B cell (primary cell): ENCODE results near the gene CYBB. TPM values are rescaled to one million over a fixed set of nuclear protein-coding genes. Genes with fewer than 3 reads are reported as not detected.

Experiments used
- ATAC-seq: fragments of 200-7000 bp; cut with Tn5 transposase; one replicate; pipeline ENCODE4 v1.10.0; 2021; ENCODE audit warnings: low read depth, mild to moderate bottlenecking, moderate number of reproducible peaks, moderate library complexity
- CTCF ChIA-PET: fragments of 350-600 bp; sonication (Branson Sonifier 250); formaldehyde crosslinking; loops from one replicate; lab custom pipeline; 2021; ENCODE audit warnings: antibody characterized with exemption, inconsistent platforms; lab: Charles Lee
- POLR2A ChIA-PET: fragments of 350-600 bp; sonication (Branson Sonifier 250); formaldehyde crosslinking; loops from one replicate; lab custom pipeline; 2021; ENCODE audit warnings: antibody characterized with exemption; lab: Charles Lee
- DNase-seq: peaks from one replicate; pipeline ENCODE4 v3.0.0; 2013
- H2AFZ ChIP-seq: 2 replicates; pipeline ENCODE4 v1.6.1; 2012; ENCODE audit warnings: mild to moderate bottlenecking, low read depth, low read length; ENCODE audit not compliant: insufficient read depth, poor library complexity, severe bottlenecking
- H3K27ac ChIP-seq, 2 donors: 1 replicate in 1 of 2; 2 replicates in 1 of 2; pipeline ENCODE4 v1.5.1; 2012 to 2013; ENCODE audit warnings: low read length in 2 of 2, mild to moderate bottlenecking in 2 of 2, moderate library complexity in 1 of 2
- H3K27me3 ChIP-seq, 4 experiments: fragments of 200-600 bp in 1 of 4; sonication (generic) in 1 of 4; replicated peaks in 1 of 4; 1 replicate in 2 of 4; 2 replicates in 2 of 4; pipeline versions ENCODE4 v1.6.1 to v1.7.0; 2013 to 2016; ENCODE audit warnings: low read length in 3 of 4, mild to moderate bottlenecking in 2 of 4, mixed read lengths in 1 of 4, moderate library complexity in 1 of 4; ENCODE audit not compliant: insufficient read depth in 4 of 4, control insufficient read depth in 3 of 4; ENCODE audit errors: control extremely low read depth in 1 of 4
- H3K36me3 ChIP-seq, 2 experiments: replicated peaks in 1 of 2; 1 replicate in 1 of 2; 2 replicates in 1 of 2; pipeline versions ENCODE4 v1.6.1 to v1.7.1; 2013; ENCODE audit warnings: low read length in 1 of 2; ENCODE audit not compliant: insufficient read depth in 2 of 2, control insufficient read depth in 1 of 2; ENCODE audit errors: control extremely low read depth in 1 of 2, extremely low read depth in 1 of 2
- H3K4me1 ChIP-seq, 2 donors: fragments of 200-600 bp in 1 of 2; sonication (generic) in 1 of 2; 1 replicate in 1 of 2; 2 replicates in 1 of 2; pipeline versions ENCODE4 v1.5.1 to v1.6.1; 2013 to 2017; ENCODE audit warnings: low read length in 2 of 2; ENCODE audit not compliant: control insufficient read depth in 2 of 2, insufficient read depth in 2 of 2
- H3K4me2 ChIP-seq: replicated peaks from 2 replicates; pipeline ENCODE3; 2012; ENCODE audit warnings: mild to moderate bottlenecking, low read depth, low read length; ENCODE audit not compliant: poor library complexity, severe bottlenecking
- H3K4me3 ChIP-seq, 5 experiments: fragments of 200-600 bp in 1 of 5; sonication (generic) in 1 of 5; 1 replicate in 3 of 5; 2 replicates in 2 of 5; pipeline versions ENCODE4 v1.5.1 to v1.7.0; 2011 to 2016; ENCODE audit warnings: low read length in 4 of 5, mild to moderate bottlenecking in 4 of 5, low read depth in 2 of 5, control low read depth in 1 of 5, moderate library complexity in 1 of 5; ENCODE audit not compliant: insufficient read depth in 1 of 5; ENCODE audit errors: control extremely low read depth in 1 of 5, extremely low read depth in 1 of 5
- H3K79me2 ChIP-seq: fragments of 200-600 bp; sonication (generic); one replicate; pipeline ENCODE4 v1.6.0; 2016; ENCODE audit warnings: low read length; ENCODE audit not compliant: control insufficient read depth, insufficient read depth
- H3K9ac ChIP-seq: fragments of 200-600 bp; sonication (generic); 2 replicates; pipeline ENCODE4 v1.6.1; 2017; ENCODE audit warnings: mild to moderate bottlenecking, low read length, moderate library complexity
- H3K9me3 ChIP-seq, 3 donors: one replicate each; pipeline versions ENCODE4 v1.6.1 to v1.7.1; 2013; ENCODE audit warnings: low read length in 2 of 3; ENCODE audit not compliant: control insufficient read depth in 2 of 3, insufficient read depth in 1 of 3; ENCODE audit errors: control extremely low read depth in 1 of 3
- H4K20me1 ChIP-seq: 2 replicates; pipeline ENCODE4 v1.6.0; 2012; ENCODE audit warnings: mild to moderate bottlenecking, low read length; ENCODE audit not compliant: insufficient read depth, control insufficient read depth, poor library complexity, severe bottlenecking
- H3K27ac Mint-ChIP-seq: one replicate; pipeline ENCODE4 v1.8.0; 2021; ENCODE audit warnings: mixed read lengths
- H3K27me3 Mint-ChIP-seq: one replicate; pipeline ENCODE4 v1.8.0; 2021; ENCODE audit warnings: mixed read lengths
- H3K4me1 Mint-ChIP-seq: one replicate; pipeline ENCODE4 v1.8.0; 2021; ENCODE audit warnings: mixed read lengths
- H3K4me3 Mint-ChIP-seq: one replicate; pipeline ENCODE4 v1.8.0; 2021; ENCODE audit warnings: mixed read lengths
- H3K9me3 Mint-ChIP-seq: one replicate; pipeline ENCODE4 v1.8.0; 2022; ENCODE audit warnings: mixed read lengths; ENCODE audit not compliant: insufficient read depth
- CTCF ChIP-seq: fragments of 200-600 bp; IDR thresholded peaks from one replicate; pipeline ENCODE4 v1.8.0; 2022; ENCODE audit warnings: antibody characterized with exemption, mild to moderate bottlenecking
- EZH2 ChIP-seq: IDR thresholded peaks from 2 replicates; pipeline ENCODE4 v1.6.1; 2012; ENCODE audit warnings: borderline replicate concordance, low read depth, mild to moderate bottlenecking, moderate library complexity, low read length; ENCODE audit not compliant: insufficient read depth, poor library complexity, severe bottlenecking
- WGBS: methylation state at CpG from one replicate; pipeline ENCODE4 v1.1.5; 2013; ENCODE audit warnings: missing lambda C conversion rate; ENCODE audit not compliant: insufficient coverage; 5-methylcytosine and 5-hydroxymethylcytosine counted together
- intact Hi-C: fragments of 100-400 bp; cut with micrococcal nuclease; formaldehyde crosslinking; loops from one replicate; pipeline ENCODE4 v1.10.0; 2022
- polyA plus RNA-seq: library from polyadenylated mRNA; depleted of rRNA; stranded (reverse); fragments of >200 nt; gene quantifications from 2 replicates; pipeline ENCODE4 v1.2.3, GENCODE V29; 2012
- total RNA-seq, 2 donors: library from RNA; stranded (reverse); fragments of 120-200 nt in 1 of 2; gene quantifications; 1 replicate in 1 of 2; 2 replicates in 1 of 2; pipeline versions ENCODE4 v1.2.3 to v1.2.4, GENCODE V29; 2013 to 2022

The CYBB gene
- total and polyA plus RNA-seq, 2 donors (not counting 1 experiment from before 2014, with no cell fraction given) = 72.1 to 132 TPM

- Histone ChIP-seq H3K27me3 (no peaks in the 10 kb centered on the region), H3K4me2 (peak overlapping the region; percentile 42), H3K36me3 (no peaks in the 10 kb centered on the region), H3K27ac (no peak overlapping the region), H2AFZ (no peak overlapping the region), H3K9ac (peak overlapping the region; percentile 0), H3K4me3 (peak overlapping the region in 1 of 5 experiments; percentile 24), H3K9me3 (no peaks in the 10 kb centered on the region), H4K20me1 (no peaks in the 10 kb centered on the region), H3K4me1 (peaks cover 23 to 26% of the 10 kb centered on the region in 2 donors), H3K79me2 (no peaks in the 10 kb centered on the region)
- no peak for TF ChIP-seq EZH2
- TF ChIP-seq CTCF = peak; percentile 78
- ATAC-seq = peak; percentile 87
- H3K27me3 Mint-ChIP-seq = no peaks in the 10 kb centered on the region
- ChIA-PET POLR2A (interaction anchor here (4.3 kb wide), 1 partner anchor 80 kb away, joined by 18 read pairs; no protein-coding TSS in a partner anchor), CTCF (interaction anchor here (0.8 to 5.5 kb wide), 24 partner anchors 8 to 502 kb away, joined by 3 to 279 read pairs (median 6); partner anchors contain the start of gene RPGR)
- intact Hi-C loops = loop anchor here (1.0 to 5.0 kb wide), 4 partner anchors 80 to 341 kb away; partner anchors contain the start of gene XK
- peaks cover 49% of the 10 kb centered on the region for H3K4me1 Mint-ChIP-seq
- H3K9me3 Mint-ChIP-seq = no peaks in the 10 kb centered on the region
- WGBS = no CpG with 5 or more reads among the region's 3 CpGs
- DNase-seq = peak; percentile 68
- peak overlapping the region; percentile 85 for H3K27ac Mint-ChIP-seq
- H3K4me3 Mint-ChIP-seq = peak overlapping the region; percentile 21
These were observed 45.5 kb downstream of the CYBB start for GRCh38 chrX:37825215-37825842.

GRCh38 chrX:37829721-37830120 lies 49.9 kb downstream of the CYBB start:
- Histone ChIP-seq H4K20me1 (no peaks in the 10 kb centered on the region), H3K9ac (no peak overlapping the region), H3K27me3 (no peaks in the 10 kb centered on the region), H2AFZ (no peak overlapping the region), H3K4me2 (no peak overlapping the region), H3K27ac (no peak overlapping the region), H3K36me3 (no peaks in the 10 kb centered on the region), H3K4me1 (peaks cover 7 to 13% of the 10 kb centered on the region in 2 donors), H3K79me2 (no peaks in the 10 kb centered on the region), H3K4me3 (no peak overlapping the region), H3K9me3 (no peaks in the 10 kb centered on the region)
- POLR2A ChIA-PET = no interaction called here
- CTCF ChIA-PET = interaction anchor here (0.5 to 2.8 kb wide), 2 partner anchors 81 to 85 kb away, joined by 5 to 23 read pairs; no protein-coding TSS in a partner anchor
- intact Hi-C loops = loop anchor here (5.0 kb wide), 1 partner anchor 142 kb away; the partner anchor contains the start of gene XK
- no peak overlapping the region for H3K27ac Mint-ChIP-seq
- TF ChIP-seq EZH2 (no peak), CTCF (no peak)
- H3K9me3 Mint-ChIP-seq = no peaks in the 10 kb centered on the region
- no peaks in the 10 kb centered on the region for H3K27me3 Mint-ChIP-seq
- no peak overlapping the region for H3K4me3 Mint-ChIP-seq
- H3K4me1 Mint-ChIP-seq = peaks cover 19% of the 10 kb centered on the region
- no CpG with 5 or more reads among the region's 1 CpG for WGBS
- ATAC-seq (no peak), DNase-seq (no peak)
